ENCODE data around the gene MRPL10.

The MRPL10 gene

DNA sequence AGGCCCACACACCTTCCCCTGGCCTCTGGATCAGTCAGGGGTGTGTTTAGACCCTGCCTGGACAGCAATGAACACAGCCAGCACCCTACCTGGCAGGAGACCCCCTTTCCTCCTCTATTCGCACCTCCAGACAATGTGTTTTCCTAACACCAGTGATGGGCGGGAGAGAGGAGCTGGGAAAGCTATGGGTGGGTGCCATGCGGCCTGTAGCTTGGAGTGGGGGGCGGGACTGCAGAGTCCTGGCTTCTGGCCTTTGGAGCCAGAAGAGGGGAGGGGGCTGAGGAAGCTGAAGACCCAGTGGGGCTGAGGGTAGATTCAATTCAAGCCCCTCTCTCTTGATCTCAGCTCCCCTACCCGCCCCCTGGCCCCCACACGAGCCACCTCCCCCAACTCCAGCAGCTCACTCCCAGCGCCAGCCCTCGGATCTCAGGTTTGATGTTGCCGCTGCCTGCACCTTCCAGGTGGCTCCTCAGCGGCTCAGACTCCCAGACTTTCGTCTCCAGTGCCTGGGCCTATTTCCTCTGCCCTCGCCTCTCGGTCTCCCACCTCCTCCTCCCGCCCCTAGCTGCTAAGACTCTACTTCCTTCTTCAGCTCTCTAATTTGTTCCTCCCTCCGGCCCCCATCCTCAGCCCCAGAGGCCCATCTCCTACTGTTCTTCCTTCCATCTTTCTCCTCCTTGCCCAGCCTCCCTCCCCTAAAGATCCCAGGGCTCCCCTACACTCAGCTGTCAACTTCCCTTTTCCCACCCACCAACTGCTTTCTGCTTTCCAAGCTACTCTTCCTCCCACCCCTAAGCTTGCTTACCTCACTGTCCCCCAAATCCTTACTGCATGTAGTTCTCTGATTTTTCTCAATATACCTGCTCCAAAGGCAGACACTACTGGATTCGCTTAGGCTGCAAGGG lies 26.5 kb upstream of the MRPL10 start:
- no peak for DNase-seq

- no peak for DNase-seq
Measured at GRCh38 chr17:47856830-47857229, 25.5 kb upstream of the MRPL10 start.

GRCh38 chr17:47855737-47856136 lies 24.4 kb upstream of the MRPL10 start:
- no peak for DNase-seq

DNA sequence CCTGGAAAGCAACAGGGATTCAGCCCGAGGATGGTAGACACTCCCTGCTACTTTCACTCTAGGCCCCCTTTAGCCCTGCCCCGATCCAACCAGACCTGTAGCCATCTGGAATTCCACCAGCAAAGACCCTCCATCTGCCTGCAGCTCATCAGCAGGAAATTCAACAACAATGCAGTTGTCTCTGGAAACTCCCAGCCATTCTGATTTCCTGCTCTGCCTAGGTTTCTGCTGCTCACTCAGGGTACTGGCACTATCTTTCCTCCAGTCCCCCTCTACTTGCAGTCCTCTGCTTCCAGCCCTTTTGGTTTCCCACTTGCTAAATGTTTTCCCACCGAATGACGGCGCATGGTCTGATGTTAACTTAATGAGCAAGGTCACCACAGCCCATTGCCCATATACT lies 22.3 kb upstream of the MRPL10 start:
- no peak for DNase-seq

DNA sequence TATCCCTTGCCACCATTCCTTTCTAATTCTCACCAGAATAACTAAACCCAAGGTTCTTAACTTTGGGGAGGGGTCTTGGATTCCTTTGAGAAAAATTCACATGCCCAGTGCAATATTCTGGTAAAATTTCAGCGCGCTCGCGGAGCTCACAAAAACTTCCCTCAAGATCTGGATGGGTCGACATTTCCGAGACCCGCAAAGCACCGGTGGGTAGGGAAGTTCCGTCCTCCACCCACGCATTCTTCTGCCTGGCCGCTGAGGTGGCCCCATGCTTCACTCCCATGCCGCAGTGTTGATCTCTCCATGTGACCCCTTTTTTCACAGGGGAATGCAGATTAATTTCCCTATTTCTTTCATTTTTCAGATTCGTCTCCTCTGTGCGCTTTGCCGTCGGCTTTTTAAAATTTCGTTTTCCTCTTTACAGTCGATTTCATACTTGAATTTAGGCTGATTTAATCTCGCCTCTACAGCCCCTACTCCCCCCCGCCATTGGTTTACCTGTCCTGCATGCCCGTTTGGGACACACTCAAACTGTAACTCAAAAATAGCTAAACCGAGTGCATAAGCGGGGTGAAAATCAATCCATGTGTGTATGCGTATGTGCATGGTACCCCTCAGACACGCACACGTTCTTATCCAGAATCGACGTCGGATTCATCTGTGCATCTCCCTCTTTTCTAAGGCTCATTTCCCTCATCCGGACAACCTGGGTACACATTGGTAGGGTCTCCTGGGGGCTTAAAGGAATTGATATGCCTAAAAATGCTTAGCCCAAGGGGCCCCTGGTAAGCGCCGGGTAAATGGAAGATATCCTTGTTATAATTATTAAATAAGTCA lies 21.0 kb upstream of the MRPL10 start:
- no peak for DNase-seq

DNA sequence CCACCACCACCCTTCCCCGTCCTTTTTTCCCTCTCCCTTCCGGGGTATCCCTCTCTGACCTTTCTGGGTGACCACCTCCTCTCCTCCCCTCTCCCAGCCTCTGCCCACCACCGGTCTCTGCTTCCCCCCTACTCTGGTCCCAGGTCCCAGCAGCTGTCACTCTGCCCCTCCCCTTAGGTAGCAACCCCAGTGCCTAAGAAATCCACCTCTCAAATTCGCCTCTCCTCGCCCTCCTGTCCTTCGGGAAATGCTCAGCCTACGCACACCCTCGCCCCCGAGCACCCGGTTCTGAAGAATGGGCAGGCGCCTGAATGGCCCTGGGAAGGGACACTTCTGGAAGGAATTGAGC lies 20.4 kb upstream of the MRPL10 start:
- DNase-seq, result no peak

DNA sequence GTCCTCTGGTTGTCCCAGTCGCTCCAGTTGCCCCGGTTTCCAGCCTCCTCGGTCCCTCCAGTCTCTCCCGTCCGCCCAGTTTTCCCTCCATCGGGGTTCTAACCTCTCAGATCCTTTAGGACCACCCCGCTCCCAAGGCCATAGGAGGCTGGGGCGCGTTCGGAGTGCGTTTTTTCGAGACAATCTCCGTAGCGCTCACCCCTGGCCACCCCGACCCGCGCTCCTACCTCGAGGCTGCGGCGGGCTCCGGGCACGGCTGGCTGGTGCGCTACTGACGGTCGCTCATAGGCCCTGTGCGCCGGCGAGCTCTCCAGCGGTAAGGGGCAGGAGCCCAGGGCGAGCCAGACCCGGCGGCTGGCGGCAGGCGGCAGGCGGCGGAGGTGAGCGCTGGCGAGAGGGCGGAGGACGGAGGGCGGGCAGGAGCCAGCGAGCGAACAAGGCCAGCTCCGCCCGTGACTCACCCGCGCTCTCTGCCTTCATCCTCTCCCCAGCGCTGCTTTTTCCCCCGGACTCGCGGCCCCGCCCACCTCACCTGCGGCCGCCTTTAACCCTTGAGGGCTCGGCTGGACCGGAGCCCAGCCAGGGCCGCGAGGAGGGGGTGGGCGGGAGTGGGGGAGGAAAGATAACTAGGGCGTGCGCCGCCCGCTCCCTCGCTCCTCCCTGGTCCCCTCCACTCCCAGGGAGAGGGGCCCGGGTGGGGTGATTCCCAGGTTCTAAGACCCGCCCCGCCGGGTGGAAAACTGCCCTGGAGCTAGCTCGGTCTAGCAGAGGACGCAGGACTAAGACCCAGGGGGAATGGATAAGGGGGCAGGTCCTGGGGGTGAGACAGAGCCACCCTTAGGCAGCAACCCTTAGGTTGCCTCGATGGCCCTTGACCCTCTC lies 19.6 kb upstream of the MRPL10 start, which contains the start of gene SP6:
Gene SP6, minus strand, starts transcription at position 472 of the 882 bp plus-strand sequence. CDS start 2,734 bp downstream, outside the sequence.
- peak; percentile 52 for DNase-seq

DNA sequence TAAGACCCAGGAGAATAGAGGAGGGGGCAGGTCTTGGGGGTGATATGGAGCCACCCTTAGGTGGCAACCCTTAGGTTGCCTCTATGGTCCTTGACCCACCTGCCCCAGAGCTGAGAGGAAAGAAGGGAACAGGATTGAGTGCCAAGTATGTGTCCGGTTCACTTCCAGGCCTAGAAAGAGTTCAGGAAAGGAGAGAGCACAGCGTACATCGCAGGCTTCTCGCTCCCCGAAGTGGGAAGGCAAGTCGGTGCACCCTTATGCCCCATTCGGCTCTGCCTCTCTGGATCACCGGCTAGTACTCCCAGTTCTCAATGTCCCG lies 19.0 kb upstream of the MRPL10 start:
- DNase-seq, result no peak

GRCh38 chr17:47848198-47848513 lies 16.8 kb upstream of the MRPL10 start:
- DNase-seq, result no peak

DNA sequence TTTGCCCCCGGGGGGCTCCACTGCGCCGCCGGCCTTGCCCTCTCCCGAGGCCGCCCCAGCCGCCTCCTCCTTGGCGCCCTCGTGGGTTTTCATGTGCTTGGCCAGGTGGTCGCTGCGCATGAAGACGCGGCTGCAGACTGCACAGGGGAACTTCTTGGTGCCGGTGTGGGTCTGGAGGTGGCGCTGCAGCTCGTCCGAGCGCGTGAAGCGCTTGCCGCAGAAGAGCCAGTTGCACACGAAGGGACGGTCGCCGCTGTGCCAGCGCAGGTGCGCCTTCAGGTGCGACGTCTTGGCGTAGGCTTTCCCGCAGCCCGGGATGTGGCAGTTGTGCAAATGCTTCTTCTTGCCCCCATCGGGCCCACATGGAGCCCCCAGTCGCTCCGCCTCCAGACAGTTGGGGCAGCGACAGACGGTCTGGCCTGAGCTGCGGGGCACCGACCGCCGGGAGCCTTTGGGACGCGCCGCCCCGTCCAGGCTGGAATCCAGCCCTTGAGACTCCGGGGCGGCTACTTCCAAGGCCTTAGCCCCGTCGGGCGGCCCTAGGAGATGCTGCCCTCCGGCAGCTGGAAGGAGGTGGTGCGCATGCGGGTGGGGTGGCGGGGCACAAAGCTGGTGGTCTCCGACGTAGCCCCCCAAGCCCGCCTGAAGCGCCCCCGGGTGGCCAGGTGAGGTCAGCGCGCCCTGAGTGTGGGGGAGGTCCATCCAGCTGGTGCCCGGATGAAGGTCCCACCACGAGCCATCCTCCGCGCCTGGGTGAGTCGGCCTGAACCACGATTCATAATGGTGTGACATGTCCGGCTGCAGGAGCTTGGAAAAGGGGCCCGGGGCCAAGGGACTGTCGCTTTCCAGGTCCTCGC lies 16.2 kb upstream of the MRPL10 start:
- DNase-seq, result peak; percentile 31

GRCh38 chr17:47846716-47847340 lies 15.5 kb upstream of the MRPL10 start:
- no peak for DNase-seq

GRCh38 chr17:47845716-47846075 lies 14.4 kb upstream of the MRPL10 start:
- DNase-seq, result no peak

DNA sequence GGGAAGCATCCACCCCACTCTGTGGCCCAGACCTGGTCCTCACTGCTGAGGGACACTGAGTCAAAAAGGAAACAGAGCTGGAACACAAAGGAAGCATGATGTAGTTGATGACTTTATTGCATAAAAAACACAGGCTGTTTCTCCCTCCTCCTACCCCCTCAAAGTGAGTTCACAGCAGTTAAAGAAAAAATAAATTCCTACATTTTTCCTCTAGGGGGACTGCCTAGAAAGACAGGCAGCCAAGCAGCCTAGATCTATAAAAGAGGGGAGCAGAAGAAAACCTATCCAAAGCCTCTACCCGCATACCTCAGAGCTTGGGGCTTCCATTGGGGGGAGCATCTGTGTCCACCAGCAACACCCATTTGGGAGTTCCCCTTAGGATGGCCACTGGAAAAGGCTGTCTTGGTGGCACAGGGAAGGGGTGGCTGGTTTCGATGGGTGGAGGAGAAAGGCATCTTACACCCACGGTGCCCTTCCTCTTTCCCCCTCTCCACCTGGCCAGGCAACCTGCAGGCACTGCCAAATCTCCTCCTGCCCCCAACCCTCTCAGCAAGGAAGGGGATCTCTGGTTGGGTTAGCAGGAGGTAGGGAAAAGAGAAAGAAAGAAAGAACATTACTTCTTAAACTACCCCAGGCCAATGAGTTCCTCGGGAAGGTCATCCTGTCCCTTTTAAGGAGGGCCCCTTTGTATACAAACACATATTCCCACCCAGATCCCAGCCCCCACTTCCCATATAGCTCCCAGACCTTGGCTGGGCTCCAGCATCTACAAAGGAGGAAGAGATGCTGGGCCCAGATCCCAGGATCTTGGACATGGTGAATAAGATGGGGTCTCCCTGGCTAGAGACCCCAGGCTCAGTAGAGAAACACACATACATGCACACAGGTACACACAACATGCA lies 13.7 kb upstream of the MRPL10 start:
- DNase-seq, result no peak

DNA sequence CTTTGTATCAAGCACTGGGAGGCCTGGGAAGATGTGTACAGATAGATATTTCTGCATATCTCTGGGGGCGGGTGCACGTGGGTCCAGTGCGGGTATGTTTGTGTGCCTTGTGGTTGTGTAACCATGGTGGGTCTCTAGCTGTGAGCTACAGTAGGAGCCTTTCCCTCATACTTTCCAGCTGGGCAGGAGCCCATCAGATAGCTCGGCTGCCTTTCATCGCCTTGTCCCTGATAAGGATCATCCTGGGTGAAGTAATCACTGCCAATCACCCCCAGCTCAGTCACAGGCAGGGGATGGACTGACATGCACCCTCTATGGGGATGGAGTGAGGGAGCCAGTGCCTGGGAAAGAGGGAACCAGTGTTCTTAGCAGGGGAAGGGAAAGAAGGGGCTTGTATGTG lies 12.9 kb upstream of the MRPL10 start:
- no peak for DNase-seq

- DNase-seq, result no peak
Measured at GRCh38 chr17:47843391-47843730, 12.0 kb upstream of the MRPL10 start.

DNA sequence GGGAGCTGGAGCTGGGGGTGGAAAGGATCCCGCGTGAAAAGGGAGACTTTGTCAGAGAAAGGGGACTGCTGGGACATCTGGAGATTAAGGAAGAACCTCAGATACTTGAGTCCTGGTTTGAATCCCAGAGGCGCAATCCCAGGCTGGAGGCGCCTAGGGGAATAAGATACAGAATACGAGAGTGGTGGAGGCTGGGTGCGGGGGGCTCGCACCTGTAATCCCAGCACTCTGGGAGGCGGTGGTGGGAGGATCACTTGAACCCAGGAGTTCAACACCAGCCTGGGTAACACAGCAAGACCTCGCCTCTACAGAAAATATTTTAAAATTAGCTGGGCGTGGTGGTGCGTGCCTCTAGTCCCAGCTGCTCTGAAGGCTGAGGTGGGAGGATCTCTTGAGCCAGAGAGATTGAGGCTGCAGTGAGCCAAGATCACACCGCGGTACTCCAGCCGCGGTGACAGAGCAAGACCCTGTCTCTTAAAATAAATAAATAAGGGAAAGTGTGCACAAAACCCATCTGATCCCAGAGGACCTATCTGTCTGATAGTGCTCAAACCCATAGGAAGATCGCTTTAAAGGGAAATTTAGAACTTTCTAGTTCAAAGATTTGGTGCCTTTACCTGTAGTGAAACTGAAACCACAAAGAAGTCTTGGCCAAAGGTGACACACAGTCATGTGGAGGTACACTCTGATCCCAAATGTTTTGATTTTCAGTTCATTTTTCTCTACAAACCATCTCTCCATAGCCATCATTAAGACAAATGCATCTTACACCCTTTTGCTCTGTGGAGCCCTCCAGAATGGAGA lies 10.3 kb upstream of the MRPL10 start:
- DNase-seq, result no peak

GRCh38 chr17:47840742-47841487 lies 9.6 kb upstream of the MRPL10 start, which contains the start of gene SCRN2:
TSS of gene SCRN2 (minus strand) at chr17:47841273. CDS start at chr17:47840843, 430 bp downstream.
- DNase-seq, result peak; percentile 93

DNA sequence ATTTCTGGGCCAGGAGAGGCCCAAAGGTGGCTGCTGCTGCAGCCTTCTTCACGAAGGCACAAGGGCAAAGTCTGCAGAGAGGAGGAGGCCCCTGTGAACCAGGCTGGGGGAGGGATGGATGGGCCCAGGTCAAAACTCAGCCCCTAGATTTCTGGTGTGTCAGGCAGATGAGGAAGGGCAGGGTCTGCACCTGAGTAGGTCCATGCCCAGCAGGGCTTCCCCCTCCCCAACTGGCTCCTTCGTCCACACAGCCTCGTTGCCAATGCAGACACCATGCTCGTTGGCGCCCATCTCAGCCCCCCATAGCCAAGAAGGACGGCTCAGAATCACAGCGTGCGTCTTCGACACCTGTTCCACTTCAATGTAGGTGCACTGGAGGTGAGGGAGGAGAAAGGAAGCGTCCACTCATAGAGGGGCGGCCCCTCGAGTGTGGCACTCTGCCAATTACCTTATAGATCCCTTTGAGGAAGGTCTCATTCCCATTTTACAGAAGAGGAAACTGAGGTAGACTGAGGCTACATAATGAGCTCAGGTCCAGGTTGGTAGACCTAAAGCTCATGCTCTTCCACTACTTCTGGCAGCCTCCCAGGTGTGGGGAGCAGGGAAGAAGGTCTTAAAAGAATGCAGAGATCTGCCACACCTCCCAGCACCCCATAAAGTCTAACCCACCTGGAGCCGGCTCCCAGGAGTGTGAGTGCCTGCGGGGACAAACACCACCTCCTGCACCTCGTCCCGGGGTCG lies 8.8 kb upstream of the MRPL10 start:
- DNase-seq, result no peak

Data from activated CD4-positive, alpha-beta T cell treated with anti-CD3 and anti-CD28 coated beads, Interleukin-10, Interleukin-2, amounts not matched to agents 100 ng/mL and 50 ng/mL, durations not matched to agents 16 hours and 8 hours (primary cell).